Activated naive CD4-positive, alpha-beta T cell treated with anti-CD3 and anti-CD28 coated beads, Interleukin-2, amount 50 U/mL, for 16 hours (primary cell): Measurements from ENCODE around the gene MAGI2.

Experiments used
- DNase-seq: peaks from one replicate; pipeline ENCODE4 v3.0.0-alpha.2; 2020

Gene MAGI2

GRCh38 chr7:78770422-78771410, 682.8 kb downstream of the MAGI2 start:
- DNase-seq = no peak

GRCh38 chr7:78769481-78770101, 683.9 kb downstream of the MAGI2 start:
- no peak for DNase-seq

- no peak for DNase-seq
Measured at GRCh38 chr7:78768859-78769258, 684.6 kb downstream of the MAGI2 start.

GRCh38 chr7:78765943-78766729, 687.3 kb downstream of the MAGI2 start:
- DNase-seq = no peak

GRCh38 chr7:78764571-78764970, 688.9 kb downstream of the MAGI2 start:
- no peak for DNase-seq

- DNase-seq = no peak
Measured at GRCh38 chr7:78762625-78763024, 690.8 kb downstream of the MAGI2 start.

- DNase-seq = no peak
Measured at GRCh38 chr7:78760620-78761355, 692.7 kb downstream of the MAGI2 start.

- no peak for DNase-seq
Measured at GRCh38 chr7:78752554-78752953, 700.9 kb downstream of the MAGI2 start.

- DNase-seq = no peak
Measured at GRCh38 chr7:78751253-78751652, 702.2 kb downstream of the MAGI2 start.

GRCh38 chr7:78749052-78749746, 704.3 kb downstream of the MAGI2 start:
- DNase-seq = no peak

GRCh38 chr7:78747592-78747991, 705.9 kb downstream of the MAGI2 start:
- no peak for DNase-seq

- no peak for DNase-seq
Measured at GRCh38 chr7:78746301-78746700, 707.2 kb downstream of the MAGI2 start.

- DNase-seq = no peak
Measured at GRCh38 chr7:78742694-78743093, 710.8 kb downstream of the MAGI2 start.

- no peak for DNase-seq
Measured at GRCh38 chr7:78736548-78736947, 716.9 kb downstream of the MAGI2 start.

- DNase-seq = no peak
Measured at GRCh38 chr7:78734626-78735025, 718.8 kb downstream of the MAGI2 start.

- DNase-seq = no peak
Measured at GRCh38 chr7:78720066-78720465, 733.4 kb downstream of the MAGI2 start.

- no peak for DNase-seq
Measured at GRCh38 chr7:78718212-78718611, 735.3 kb downstream of the MAGI2 start.

GRCh38 chr7:78716876-78717275, 736.6 kb downstream of the MAGI2 start:
- no peak for DNase-seq

GRCh38 chr7:78714356-78714755, 739.1 kb downstream of the MAGI2 start:
- no peak for DNase-seq

- no peak for DNase-seq
Measured at GRCh38 chr7:78712111-78712510, 741.4 kb downstream of the MAGI2 start.

- DNase-seq = no peak
Measured at GRCh38 chr7:78709658-78710057, 743.8 kb downstream of the MAGI2 start.

- no peak for DNase-seq
Measured at GRCh38 chr7:78704504-78704903, 749.0 kb downstream of the MAGI2 start.
